ENCODE data around the gene C12orf75.
"Not testable (repeated sequence)": the region's sequence is repeated elsewhere in the genome, so short reads cannot be mapped to it uniquely, and the experiment has no call there.

Gene C12orf75

GRCh38 chr12:105310476-105311085 is 19.9 kb upstream of the C12orf75 start:
- not testable (repeated sequence) for DNase-seq

DNA sequence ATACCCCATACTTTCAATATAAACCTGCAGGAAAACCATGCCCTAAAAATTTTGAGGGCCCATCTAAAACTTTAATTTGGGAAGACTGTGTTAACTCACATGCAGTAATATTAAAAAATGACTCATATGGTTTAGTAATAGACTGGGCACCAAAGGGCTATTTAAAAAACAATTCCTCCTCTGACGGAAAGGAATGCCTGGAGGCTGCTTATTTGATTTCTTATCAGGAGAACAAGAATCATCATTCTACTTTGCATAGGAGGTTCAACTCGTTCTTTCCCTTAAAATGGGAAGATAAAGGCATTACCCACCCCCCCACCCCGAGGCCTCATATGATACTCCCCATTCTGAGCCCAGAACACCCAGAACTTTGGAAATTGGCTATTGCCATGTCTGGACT is 18.6 kb upstream of the C12orf75 start:
- not testable (repeated sequence) for DNase-seq

DNA sequence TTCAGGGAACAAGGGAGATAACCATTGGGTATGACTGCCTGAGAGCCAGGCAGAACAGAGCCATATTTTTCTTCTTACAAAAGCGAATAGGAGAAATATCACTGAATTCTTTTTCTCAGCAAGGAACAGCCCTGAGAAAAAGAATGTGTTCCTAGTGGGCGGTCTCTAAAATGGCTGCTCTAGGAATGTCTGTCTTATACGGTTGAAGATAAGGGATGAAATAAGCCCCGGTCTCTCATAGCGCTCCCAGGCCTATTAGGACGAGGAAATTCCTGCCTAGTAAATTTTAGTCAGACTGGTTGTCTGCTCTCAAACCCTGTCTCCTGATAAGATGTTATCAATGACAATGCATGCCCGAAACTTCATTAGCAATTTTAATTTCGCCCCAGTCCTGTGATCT is 16.7 kb upstream of the C12orf75 start:
- not testable (repeated sequence) for DNase-seq

DNA sequence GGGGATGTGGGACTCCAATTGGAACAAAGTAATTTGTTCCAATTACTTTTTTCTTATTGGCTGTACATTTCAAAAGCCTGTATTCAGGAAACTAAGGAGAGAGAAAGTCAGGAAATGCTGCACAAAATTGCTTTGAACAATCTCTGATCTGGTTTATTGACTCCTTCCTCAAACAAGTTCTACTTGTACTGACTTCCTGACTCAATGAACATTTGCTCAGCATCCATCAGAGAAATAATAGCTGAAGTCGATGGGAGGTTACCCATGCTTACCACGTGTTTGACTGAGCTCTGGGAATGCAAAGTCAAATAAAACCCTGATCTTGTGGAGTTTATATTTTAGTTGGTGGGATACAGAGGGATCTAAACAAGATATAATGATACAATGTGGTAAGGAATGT is 15.4 kb upstream of the C12orf75 start:
- no peak for DNase-seq

- no peak for DNase-seq
Observed at GRCh38 chr12:105315726-105316125, 14.8 kb upstream of the C12orf75 start.

GRCh38 chr12:105316931-105317852 is 13.3 kb upstream of the C12orf75 start:
- no peak for DNase-seq

DNA sequence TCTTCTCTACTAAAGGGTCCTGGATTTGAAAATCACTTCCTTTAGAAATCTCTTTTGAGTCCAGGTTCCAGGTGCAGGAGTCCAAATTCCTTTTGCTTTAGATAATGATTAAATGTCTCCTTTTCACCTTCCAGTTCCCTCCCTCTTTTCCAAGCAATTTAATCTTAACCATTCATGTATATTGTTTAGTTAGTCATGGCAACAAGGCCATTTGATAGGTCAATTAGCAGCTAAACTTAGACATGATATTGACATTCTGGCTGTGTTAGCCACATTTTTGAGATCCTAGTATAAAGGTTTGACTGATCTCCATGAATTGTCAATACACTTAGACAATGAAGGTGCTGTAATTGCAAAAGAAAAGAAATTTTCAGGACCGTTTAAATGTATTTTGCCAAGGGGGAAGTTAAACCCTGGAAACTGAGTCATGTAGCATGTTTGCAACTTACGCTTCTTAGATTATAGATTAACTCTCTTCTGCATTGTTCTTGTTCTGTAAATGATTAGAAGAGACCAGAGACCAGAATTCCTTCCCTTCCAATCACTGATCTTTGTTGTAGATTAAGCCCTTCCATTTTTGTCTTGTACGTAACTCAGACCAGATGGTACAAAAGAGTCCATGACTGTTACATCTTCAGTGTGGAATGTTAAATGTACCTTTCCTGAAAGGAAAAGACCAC is 12.4 kb upstream of the C12orf75 start:
- no peak for DNase-seq

- no peak for DNase-seq
Observed at GRCh38 chr12:105318651-105319483, 11.6 kb upstream of the C12orf75 start.

DNA sequence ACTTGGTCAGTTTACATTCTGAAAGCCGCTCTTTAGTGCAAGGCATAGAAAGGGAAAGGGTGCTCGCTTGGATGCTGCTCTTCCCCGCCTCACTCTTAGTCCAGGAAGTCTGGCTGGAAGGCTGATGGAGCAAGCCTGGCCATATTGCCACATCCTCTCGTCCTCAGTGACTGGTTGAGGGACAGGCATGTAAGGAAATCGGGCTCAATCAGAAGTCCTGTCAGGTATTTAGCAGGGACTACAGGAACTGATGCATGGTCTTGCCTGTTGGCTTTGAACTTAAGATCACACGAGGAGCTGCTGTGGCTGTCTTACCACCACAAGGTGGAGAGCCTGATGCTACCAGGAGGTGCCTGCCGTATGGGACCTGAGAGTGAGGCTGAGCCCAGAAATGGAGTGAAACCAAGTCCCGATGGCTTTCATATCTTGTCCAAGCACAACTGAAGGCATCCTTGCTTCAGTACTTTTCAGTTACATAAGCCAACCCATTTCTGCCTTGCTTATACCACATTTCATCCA is 10.7 kb upstream of the C12orf75 start:
- no peak for DNase-seq

DNA sequence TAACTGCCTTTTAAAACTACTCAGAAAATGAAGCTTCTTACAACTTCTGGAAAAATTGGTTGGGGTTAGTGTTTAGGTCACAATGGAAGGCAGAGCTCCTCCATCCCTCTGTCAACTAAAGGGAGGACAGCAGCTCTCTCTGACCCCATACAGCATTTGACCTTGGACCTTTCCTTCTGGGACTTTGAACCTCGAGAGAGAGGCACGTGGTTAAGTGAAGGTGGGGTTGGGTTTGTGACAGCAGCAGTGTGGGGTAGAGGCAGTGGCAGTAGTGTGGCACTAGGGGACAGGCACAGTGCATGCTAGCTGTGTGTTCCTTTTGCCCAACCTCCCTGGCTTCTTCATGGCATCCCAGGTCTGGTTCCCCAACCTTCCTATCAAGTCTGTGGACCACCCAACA is 9.4 kb upstream of the C12orf75 start:
- no peak for DNase-seq

- no peak for DNase-seq
Observed at GRCh38 chr12:105322070-105322469, 8.4 kb upstream of the C12orf75 start.

- DNase-seq = no peak
Observed at GRCh38 chr12:105324704-105325103, 5.8 kb upstream of the C12orf75 start.

GRCh38 chr12:105325117-105325516 is 5.4 kb upstream of the C12orf75 start:
- DNase-seq = no peak

- DNase-seq = no peak
Observed at GRCh38 chr12:105329926-105330282, 587 bp upstream of the C12orf75 start.

DNA sequence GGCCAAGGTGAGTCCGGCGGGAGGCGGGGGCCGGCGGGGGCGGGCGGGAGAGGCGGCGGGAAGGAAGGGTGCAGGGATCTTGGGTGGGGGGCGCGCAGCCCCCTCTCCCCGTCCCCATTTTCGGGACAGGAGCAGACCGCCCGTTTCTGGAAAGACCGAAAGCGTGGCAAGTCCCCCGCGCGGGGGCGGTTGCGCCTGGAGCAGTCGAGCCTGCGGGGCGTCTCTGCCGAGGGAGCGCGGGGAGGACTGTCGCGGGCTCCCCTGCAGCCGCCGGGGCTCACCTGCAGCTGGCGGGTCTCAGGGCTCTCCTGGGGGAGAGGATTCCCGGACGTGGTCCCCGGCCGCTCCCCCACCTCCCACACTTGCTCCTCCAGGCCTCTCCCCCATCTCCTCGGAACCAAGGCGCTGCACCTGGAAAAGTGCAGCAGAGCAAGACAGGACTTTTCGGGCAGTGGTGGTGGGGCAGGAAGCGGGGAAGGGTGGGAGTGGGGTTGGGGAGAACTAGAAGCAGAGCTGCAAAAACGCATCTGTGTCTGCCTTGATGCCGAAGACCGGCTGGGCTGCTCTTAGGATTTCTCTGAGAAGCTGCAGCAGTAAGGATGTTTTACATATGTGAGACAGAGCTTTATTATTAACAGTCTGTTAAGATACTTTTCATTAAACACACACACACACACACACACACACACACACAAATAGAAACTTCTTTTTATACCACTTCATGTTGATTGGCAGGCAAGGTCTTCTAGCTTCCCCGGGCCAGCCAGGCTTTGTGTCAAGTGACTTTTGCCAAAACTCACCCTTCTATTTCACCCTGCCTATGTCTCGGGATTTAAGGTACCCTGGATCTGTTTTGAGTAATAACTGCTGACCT is 677 bp downstream of the C12orf75 start:
- DNase-seq = peak; percentile 36 to 77 (median 56)

GRCh38 chr12:105331805-105332251 is 1.3 kb downstream of the C12orf75 start:
- no peak for DNase-seq

- peak; percentile 17 to 38 (median 26) for DNase-seq
Observed at GRCh38 chr12:105332286-105332685, 1.8 kb downstream of the C12orf75 start.

- no peak for DNase-seq
Observed at GRCh38 chr12:105332925-105333324, 2.4 kb downstream of the C12orf75 start.

- no peak for DNase-seq
Observed at GRCh38 chr12:105334001-105334400, 3.5 kb downstream of the C12orf75 start.

DNA sequence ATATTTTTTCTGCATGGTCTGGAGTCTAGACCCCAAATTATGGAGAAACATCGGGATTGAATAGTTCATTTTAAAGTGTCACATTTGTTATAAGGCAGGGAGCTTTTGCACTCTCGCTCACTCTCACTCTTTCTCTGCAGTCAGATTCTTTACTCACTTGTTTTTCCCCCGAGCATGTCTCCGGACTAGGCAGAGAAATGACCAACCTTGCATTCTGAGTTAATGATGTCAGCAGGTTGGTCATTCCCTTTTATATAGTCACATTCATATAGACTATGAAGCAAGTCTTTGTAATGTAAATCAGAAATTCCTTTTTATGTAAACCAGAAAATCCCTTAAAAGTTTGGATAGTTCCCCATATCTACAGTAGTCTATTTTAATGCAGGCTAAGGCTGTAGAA is 4.1 kb downstream of the C12orf75 start:
- peak; percentile 48 to 74 (median 72) for DNase-seq

- DNase-seq = peak in 1 of 3 donors; percentile 17
Observed at GRCh38 chr12:105335856-105336255, 5.4 kb downstream of the C12orf75 start.
